Right ventricle myocardium superior (tissue), 1 donor: Measurements from ENCODE around the gene EXOC6B. TPM values are rescaled to one million over a fixed set of nuclear protein-coding genes. Genes with fewer than 3 reads are reported as not detected.
"Not testable (repeated sequence)": the region's sequence is repeated elsewhere in the genome, so short reads cannot be mapped to it uniquely, and the experiment has no call there.

Experiments
- ATAC-seq: fragments of 200-7000 bp; cut with Tn5 transposase; one replicate; pipeline ENCODE4 v1.9.1; 2020; ENCODE audit warnings: mild to moderate bottlenecking; ENCODE audit not compliant: poor library complexity
- DNase-seq: peaks from one replicate; pipeline ENCODE4 v3.0.0-alpha.2; 2020
- intact Hi-C: fragments of 100-400 bp; cut with DNase I; formaldehyde crosslinking; loops from one replicate; pipeline ENCODE4 v1.11.2; 2022
- total RNA-seq: library from RNA; stranded (reverse); fragmentation: NEBNext Ultra II Directional; extraction: Animal tissue kit (Norgen Biotek cat#: 25700); gene quantifications from one replicate; pipeline ENCODE4 v1.2.1, GENCODE V29; 2021
- donor health status: DM: no; HTN: yes; CAD: no; lungs with severe emphysema.

EXOC6B gene
- total RNA-seq, 1 donor from 2014 or later: 96.9 TPM

DNA sequence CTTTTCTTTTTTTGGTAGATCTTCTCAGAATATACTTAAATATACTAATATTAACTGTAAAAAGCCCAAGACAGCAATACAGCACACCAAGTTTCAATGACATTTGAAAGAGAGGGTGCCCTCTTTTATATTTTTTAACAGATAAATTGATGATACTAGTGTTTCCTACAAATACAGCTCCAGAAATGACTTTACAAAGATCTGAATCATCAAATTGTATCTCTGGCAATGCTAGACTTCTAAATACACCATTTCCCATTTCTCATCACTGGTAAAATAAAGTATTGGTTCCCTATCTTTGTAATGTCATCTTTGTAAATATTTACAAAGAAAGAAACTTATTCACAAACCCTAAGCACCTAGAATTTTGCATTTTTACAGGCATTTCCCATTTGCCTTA is 281.3 kb downstream of the EXOC6B start:
- ATAC-seq (no peak), DNase-seq (no peak)
- intact Hi-C loops: no loop called here

DNA sequence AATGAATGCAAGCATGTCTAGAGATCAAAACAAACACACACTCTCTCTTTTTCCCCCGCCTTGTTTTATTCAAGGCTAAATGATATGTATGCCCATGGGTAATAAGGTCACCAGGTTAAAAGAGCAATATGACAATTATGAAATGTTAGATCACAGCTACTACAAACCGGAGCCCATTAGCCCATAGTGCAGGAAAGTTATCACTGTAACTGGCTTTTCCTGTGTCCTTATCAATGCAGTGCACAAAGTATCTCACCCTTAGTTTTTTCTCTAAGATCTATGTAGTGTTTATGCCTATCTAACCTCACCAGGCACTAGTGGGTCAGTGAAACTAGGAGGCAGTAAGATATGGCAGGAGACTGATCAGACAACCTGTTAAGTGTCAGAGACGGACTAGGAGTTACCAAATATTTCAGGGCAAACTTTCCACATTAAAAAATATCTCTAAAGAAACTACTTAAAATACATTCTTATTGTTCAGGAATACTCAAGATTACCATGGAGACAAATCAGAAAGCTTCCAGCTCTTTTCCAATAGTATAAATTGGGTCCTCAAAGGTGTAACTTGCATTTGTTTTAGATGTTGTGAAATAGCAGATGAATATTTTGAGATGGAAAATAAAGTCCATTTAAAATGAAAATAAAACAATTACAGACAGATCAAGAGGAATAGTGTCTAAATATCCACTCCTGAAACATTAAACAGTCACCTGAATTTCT is 282.2 kb downstream of the EXOC6B start:
- intact Hi-C loops: no loop called here
- ATAC-seq (no peak), DNase-seq (no peak)

DNA sequence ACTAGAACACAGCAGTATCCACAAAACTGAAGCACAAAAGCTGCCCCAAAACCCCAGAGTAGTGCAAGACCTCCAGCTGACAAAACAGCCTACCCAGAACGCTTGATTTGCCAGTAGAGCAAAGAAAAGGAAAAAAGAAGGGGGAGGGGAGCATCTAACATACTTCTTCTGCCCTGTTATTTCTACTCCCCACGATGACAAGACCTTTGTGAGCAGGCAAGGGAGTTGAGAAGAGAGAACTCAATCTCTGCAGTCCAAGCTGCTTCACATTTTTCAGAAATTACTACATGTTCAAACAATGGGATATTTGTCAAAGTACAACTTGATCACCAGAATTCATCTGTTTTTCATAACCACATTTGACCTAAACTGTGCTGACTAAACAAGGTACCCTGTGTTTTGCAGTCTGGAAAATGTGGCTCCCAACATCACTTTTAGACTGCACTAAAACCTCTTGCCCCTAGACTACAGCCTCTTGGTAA is 286.7 kb downstream of the EXOC6B start:
- DNase-seq (no peak), ATAC-seq (no peak)
- intact Hi-C loops: no loop called here

DNA sequence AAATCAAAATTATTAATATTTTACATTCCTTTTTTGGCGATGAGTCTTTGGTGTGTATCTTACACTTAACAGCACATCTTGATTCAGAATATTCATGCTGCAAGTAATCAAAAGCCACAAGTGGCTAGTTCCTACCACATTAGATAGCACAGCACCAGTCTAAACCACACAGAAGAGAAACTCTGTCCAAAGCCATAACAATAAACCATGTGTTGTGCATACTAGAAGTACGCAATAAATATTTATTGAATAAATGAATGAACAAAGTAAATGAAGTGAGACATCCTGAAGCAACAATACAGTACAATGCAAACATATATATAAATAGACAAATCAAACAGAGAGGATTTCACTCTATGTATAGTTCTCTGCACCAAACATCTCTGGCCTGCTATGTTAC is 287.3 kb downstream of the EXOC6B start:
- intact Hi-C loops: no loop called here
- no peak for DNase-seq
- no peak for ATAC-seq

DNA sequence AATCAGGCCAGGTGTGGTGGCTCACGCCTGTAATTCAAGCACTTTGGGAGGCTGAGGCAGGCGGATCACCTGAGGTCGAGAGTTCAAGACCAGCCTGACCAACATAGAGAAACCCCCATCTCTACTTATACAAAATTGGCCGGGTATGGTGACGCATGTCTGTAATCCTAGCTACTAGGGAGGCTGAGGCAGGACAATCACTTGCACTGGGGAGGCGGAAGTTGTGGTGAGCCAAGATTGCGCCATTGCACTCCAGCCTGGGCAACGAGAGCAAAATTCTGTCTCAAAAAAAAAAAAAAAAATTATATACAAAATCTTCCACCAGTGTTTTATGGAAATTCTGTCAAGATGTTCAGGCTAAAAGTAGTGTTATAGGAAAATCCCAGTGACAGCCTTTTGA is 290.2 kb downstream of the EXOC6B start:
- ATAC-seq, intact Hi-C loops, DNase-seq: not testable (repeated sequence)

DNA sequence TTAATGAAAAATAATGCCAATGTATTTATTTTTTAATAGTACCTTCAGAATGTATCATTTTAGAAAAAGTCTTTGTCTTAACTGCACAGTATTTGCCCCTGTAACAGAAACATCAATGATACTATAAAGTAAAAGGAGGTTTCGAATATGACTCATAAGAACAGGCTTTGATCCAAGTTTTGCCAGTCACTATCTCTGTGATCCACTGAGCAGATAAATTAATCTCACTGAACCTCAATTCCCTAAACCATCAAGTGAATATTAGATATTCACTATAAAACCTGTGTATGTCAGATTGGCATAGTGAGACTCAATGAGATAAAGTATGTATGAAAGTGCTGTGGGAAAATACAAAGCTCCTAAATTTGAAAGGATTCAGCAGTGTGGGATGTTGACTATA is 292.1 kb downstream of the EXOC6B start:
- intact Hi-C loops: no loop called here
- ATAC-seq (no peak), DNase-seq (no peak)

DNA sequence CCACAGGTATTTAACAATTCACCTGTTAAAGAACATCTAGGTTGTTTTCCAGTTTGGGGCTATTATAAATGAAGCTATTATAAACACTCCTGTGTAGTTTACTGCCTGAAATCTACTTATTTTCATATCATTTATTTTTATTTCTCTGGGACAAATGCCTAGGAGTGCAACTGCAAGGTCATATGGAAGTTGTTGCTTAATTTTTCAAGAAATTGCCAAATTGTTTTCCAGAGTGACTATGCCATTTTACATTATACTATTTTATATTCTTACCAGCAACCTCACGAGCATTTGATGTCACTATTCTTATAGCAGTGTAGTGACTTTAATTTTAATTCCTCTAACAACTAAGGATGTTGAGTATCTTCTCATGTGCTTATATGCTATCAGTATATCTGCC is 298.4 kb downstream of the EXOC6B start:
- DNase-seq (no peak), ATAC-seq (no peak)
- intact Hi-C loops: no loop called here

DNA sequence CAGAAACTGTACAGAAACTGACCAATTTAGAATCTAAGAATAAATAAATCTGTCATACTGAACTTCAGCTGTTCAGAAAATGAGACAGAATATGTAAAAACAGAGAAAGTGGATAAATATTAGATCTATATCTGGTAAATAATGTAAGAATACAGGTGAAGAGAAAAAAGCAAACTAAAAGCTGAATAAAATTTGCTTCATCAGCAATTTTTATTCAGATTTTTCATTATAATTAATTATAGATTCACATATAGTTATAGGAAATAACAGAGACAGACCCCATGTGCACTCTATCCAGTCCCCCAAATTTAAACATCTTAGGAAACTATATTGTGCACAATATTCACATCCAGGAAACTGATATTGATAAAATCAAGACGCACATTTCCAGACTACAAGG is 299.2 kb downstream of the EXOC6B start:
- no peak for DNase-seq
- intact Hi-C loops: no loop called here
- ATAC-seq: no peak

DNA sequence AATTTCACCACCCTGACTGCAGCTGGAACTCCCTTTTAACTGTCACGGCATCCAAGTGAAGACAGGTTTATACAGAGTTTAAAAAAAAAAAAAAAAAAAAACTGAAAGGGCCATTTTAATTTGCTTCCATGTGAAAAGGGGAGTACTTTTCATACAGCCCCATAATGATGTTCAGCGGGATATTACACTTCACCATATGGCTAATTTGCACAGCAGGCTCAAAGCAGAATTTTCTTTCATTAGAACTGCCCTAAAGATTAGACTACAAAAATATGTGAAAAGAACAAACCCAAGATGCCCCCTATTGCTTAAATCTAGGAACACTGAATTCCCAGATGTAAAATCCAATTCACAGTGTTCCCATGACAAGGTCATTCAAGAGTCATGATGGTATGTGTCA is 301.8 kb downstream of the EXOC6B start:
- intact Hi-C loops: no loop called here
- no peak for DNase-seq

DNA sequence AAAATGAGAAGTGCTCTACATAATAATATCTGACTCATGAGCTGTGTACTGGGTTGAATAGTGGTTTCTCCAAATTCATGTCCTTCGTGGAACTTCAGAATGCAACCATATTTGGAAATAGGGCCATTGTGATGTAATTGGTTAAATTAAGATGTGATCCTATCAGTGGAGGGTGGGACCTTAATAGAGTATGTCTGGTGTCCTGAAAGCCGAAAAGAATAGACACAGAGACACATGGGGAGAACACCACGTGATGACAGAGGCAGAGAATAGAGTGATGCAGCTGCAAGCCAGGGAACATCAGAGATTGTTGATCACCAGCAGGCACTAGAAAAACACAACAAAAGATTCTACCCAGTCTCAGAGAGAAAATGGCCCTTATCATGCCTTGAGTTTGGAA is 310.1 kb downstream of the EXOC6B start:
- intact Hi-C loops: no loop called here
- no peak for DNase-seq
- no peak for ATAC-seq

More for the DNA sequence above, 301.8 kb downstream of the EXOC6B start:
- ATAC-seq: no peak

DNA sequence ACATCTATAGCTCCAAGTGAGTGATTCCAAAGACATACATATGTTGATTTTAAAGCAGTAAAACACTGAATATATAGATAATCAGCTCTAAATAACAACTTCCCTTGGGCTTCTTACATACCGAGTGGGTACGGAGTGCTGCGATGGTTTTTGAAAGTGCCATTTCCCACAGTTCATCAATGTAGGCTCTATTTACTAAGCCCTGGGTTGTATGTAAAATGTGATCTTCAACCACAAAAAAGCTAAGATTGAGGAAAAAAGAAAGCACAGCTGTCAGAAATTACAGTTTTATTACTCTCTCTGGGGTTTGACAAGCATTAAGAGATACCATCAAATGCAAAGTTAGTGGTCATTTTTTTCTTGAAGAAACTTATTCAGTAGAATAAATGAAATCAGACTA is 312.8 kb downstream of the EXOC6B start:
- intact Hi-C loops: no loop called here
- ATAC-seq (no peak), DNase-seq (no peak)

DNA sequence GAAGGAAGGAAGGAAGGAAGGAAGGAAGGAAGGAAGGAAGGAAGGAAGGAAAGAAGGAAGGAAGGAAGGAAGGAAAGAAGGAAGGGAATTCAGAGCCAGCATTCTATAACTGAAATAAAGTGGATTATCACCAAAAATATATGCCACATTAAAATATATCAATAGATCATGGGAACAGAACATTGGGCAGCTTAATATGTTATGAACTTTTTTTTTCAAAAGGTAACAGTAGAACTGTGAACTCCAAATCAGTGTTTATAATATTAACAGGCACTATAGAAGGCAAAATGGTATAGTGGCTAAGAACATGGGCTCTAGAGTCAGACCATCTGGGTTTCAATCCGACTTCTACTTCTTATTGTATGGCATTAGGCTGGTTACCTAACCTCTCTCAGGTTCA is 313.5 kb downstream of the EXOC6B start:
- intact Hi-C loops: no loop called here
- ATAC-seq (no peak), DNase-seq (no peak)

DNA sequence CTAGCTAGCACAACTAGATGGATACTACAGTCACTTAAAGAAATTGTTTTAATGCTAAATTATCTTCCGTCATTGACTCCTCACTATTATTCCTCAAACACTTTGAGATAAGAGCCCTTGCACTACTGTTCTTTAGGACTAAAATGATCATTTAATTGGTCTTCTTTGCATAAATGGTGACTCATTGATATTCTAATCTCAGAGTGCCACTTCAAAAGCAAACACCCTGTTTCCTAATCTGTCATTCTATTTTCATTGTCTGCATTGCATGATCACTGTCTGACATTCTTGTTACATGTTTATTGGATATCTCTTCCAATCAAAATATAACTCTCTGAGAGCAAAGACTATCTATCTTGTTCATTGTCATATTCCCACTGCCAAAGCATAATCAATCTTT is 313.9 kb downstream of the EXOC6B start:
- intact Hi-C loops: no loop called here
- DNase-seq (no peak), ATAC-seq (no peak)

DNA sequence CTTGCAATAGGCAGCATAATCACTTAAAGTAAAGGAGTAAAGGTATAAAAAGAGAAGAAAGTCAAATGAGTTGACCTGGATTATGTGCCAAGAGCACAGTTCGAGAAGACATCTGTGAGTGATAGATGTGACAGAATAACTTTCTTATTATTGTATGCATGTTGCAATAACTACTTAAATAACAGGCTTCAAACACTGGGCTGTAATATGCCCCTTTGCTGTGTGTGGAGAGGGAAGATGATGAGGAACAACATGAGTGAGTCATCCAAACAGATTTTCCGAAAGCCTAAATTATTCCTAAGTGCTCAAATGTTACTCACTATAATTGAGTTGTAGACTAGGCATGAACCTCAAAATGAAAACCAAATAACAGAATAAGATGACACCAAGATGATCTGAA is 328.1 kb downstream of the EXOC6B start:
- ATAC-seq (no peak), DNase-seq (no peak)
- intact Hi-C loops: no loop called here

DNA sequence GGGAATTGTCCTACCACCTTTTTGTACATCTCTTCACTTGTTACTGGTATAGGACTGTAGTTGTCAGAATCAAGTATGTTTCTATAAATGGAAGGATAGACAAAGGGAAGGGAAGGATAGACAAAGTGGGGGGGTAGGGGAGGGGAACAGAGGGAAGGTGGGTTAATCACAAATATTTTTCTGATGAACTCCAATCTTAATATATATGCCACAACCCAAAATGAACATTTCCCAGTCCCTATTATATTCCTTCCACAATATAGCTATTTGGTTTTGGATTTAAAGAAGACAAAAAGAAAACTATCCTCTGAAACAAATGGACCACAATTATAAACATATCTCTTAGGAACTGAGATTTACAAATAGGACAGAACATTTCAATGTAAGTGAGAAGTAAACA is 329.4 kb downstream of the EXOC6B start:
- DNase-seq: no peak
- no peak for ATAC-seq
- intact Hi-C loops: no loop called here

DNA sequence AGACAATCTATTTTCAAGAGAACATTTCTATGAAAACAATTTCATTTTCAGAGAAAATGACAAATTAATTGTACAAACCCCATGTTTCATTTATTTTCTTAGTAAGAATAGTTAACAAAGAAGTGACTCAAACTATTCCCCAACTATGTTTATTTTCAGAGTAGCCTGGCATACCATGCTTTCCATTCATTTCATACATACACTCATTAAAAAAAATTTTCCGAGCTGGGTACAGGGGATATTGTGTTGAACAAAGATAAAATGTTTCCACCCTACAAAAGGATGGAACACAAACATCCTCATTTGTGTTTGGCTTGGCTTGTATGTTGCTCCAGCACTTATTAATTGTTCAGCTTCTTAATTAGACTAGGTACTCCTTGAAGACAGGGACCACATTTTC is 331.4 kb downstream of the EXOC6B start:
- DNase-seq (no peak), ATAC-seq (no peak)
- intact Hi-C loops: no loop called here

DNA sequence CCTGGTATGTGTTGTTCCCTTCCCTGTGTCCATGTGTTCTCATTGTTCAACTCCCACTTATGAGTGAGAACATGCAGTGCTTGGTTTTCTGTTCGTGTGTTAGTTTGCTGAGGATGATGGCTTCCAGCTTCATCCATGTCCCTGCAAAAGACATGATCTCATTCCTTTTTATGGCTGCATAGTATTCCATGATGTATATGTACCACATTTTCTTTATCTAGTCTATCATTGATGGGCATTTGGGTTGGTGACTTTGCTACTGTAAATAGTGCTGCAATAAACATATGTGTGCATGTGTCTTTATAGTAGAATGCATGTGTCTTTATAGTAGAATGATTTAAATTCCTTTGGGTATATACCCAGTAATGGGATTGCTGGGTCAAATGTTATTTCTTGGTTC is 341.2 kb downstream of the EXOC6B start:
- DNase-seq, ATAC-seq, intact Hi-C loops: not testable (repeated sequence)

DNA sequence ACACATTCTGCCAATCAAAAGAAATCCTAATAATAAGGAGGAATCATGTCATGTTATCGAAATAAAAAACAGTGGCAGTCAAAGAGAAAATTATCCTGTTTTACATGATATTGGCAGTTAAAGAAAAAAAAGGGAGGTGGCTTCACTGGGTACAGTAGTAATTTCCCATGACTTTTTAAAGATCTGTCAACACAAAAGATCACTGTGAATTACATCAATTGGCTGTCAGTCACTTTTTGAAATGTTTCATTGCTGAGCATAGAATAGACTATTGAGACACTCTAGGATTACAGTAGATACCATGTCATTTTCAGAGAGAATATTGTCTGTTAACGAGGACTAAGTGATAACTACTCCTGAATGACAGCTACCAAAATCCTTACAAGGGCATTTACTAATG is 342.5 kb downstream of the EXOC6B start:
- no peak for ATAC-seq
- DNase-seq: no peak
- intact Hi-C loops: no loop called here

DNA sequence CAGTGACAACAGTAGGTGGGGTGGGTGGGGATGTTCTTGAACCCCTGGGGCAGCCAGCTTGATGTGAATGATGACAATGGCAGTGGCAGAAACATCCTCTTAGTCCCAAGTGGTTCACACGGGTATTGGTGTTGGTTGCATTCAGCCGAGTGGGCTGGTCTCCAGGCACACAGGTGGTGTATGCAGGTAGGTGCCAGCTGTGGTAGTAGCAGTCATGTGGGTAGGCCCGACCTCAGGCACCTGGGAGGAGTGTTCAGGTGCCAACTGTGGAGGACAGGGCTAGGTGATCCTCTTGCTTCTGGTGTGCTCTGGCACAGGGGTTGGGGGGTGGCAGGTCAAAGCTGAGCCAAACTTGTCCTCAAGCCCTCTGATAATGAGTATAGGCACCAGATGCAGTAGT is 350.6 kb downstream of the EXOC6B start:
- intact Hi-C loops: no loop called here
- no peak for ATAC-seq
- no peak for DNase-seq

DNA sequence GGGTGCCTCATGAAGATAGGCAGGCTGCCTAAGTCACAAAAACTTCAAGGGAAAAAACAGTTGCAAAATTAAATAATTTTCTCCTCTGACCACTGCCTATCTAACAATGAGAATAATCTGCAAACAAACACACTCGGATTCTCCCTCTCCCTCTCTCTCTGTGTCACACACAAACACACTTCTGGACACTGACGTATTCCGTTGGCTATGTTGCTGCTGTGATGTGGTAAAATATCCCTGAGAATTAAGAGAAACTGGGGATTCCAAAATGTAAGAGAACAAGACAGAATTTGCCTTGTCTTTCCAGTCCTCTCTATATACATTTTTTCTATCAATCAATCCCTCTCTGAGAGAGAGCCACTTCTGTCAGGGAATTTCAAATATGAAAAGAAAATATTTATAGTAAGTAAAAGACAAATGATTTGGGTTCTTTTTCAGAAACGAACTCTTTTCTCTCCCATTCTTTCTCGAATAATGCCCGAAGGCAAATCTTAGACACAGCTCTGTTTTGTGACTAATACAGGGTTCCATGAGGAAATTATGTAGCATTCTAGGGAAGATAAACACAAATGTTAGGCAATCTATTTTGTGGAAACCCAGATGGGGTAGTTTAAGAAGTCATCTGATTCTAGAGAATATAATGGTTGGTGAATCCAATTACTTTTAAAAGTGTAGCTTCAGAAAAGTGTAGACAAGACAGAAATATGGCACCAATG is 367.9 kb downstream of the EXOC6B start:
- no peak for ATAC-seq
- intact Hi-C loops: no loop called here
- DNase-seq: no peak
